ENCODE results near the gene ARNT2.
A peak's percentile ranks its signal among the peaks of the same experiment; 100 is the strongest.

Gene ARNT2

DNA sequence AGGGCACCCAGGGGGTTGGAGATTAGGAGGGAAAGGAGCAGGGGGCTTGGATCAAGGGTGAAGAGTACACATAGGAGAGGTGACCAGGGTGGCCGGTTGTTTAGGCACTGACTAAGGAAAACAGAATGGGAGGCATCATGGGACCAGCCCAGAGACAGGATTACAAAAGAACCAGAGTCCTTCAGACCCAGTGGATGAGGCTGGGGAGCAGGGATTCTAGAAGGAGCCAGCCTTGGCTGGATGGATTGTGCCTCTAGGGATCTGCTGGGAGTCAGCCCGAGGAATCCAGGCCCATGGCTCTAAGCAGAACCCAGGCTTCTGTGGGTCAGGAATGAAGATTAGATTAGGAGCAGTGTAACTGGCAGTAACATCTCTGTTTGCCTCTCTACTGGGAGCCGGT lies 98.6 kb downstream of the ARNT2 start:
- Histone ChIP-seq H2BK5ac (ENCODE audit: low read length) (no peak overlapping the region), H3K18ac (ENCODE audit: low read length) (no peak overlapping the region), H3K4me2 (ENCODE audit: low read length) (no peak overlapping the region), H3K9ac (ENCODE audit: low read length) (no peak overlapping the region), H3K4me3 (ENCODE audit: low read length) (no peak overlapping the region), H3K23ac (ENCODE audit: low read length) (no peak overlapping the region), H2BK120ac (ENCODE audit: low read depth, low read length) (no peak overlapping the region), H3K4ac (ENCODE audit: low read depth, low read length) (no peak overlapping the region), H3K36me3 (ENCODE audit: control insufficient read depth, insufficient read depth, low read length) (no peaks in the 10 kb centered on the region), H3K27ac (ENCODE audit: low read depth, low read length) (no peak overlapping the region), H4K8ac (ENCODE audit: low read depth, low read length) (no peak overlapping the region), H2AK5ac (ENCODE audit: low read length) (no peak overlapping the region), H3K79me2 (ENCODE audit: control insufficient read depth, insufficient read depth, low read length) (no peaks in the 10 kb centered on the region), H3K79me1 (ENCODE audit: low read length) (no peaks in the 10 kb centered on the region), H3K4me1 (ENCODE audit: control insufficient read depth, low read depth, low read length) (no peaks in the 10 kb centered on the region), H4K5ac (ENCODE audit: low read length) (no peak overlapping the region), H2BK15ac (replicated peaks; ENCODE audit: low read depth) (no peak overlapping the region), H3K56ac (ENCODE audit: low read length) (no peak overlapping the region), H3K27me3 (ENCODE audit: insufficient read depth, low read length, poor library complexity) (no peaks in the 10 kb centered on the region)
- DNase-seq: no peak
- no CpG with 5 or more reads among the region's 3 CpGs for WGBS (ENCODE audit: extremely low coverage, insufficient coverage, low lambda C conversion rate)

DNA sequence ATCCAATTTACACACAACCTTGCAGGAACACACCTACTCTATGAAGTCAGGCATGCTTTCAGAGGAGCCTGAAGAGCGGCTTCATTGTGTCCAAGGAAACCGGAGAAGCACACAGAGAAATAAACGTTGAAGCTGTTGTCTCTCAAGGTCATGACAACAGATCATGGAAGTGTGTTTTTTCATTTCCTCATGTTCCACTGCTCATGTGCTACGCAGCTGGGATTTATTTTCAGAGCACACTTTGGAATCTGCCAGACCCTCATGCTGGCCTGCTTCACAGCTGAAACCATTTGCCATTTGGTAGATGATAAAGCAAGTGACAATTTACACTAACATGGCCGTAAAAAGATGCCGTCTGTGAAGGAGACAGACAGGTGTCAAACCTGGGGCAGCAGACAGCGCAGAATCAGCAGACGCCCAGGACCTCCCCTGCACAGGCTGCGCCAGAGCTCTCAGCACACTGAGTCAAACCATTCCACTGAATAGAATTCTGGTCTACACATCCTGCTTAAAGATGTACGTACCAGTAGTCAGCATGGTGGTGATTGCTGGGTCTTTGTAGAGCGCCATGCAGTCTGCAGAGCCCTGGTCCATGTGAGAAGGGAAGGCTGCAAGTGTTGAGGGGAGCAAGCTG lies 99.3 kb downstream of the ARNT2 start:
- WGBS (ENCODE audit: extremely low coverage, insufficient coverage, low lambda C conversion rate): no CpG with 5 or more reads among the region's 11 CpGs
- no peak overlapping the region for H3K9ac ChIP-seq (ENCODE audit: low read length)
- H3K27ac ChIP-seq (ENCODE audit: low read depth, low read length): peak overlapping the region; percentile 36
- no peak overlapping the region for H4K5ac ChIP-seq (ENCODE audit: low read length)
- no peaks in the 10 kb centered on the region for H3K79me2 ChIP-seq (ENCODE audit: control insufficient read depth, insufficient read depth, low read length)
- H2AK5ac ChIP-seq (ENCODE audit: low read length): no peak overlapping the region
- H2BK5ac ChIP-seq (ENCODE audit: low read length): no peak overlapping the region
- DNase-seq: no peak
- H2BK120ac ChIP-seq (ENCODE audit: low read depth, low read length): no peak overlapping the region
- no peak overlapping the region for H4K8ac ChIP-seq (ENCODE audit: low read depth, low read length)
- H3K4me3 ChIP-seq (ENCODE audit: low read length): no peak overlapping the region
- H3K18ac ChIP-seq (ENCODE audit: low read length): no peak overlapping the region
- no peak overlapping the region for H3K4ac ChIP-seq (ENCODE audit: low read depth, low read length)
- no peaks in the 10 kb centered on the region for H3K79me1 ChIP-seq (ENCODE audit: low read length)
- no peaks in the 10 kb centered on the region for H3K4me1 ChIP-seq (ENCODE audit: control insufficient read depth, low read depth, low read length)
- no peak overlapping the region for H3K23ac ChIP-seq (ENCODE audit: low read length)
- no peak overlapping the region for H2BK15ac ChIP-seq (replicated peaks; ENCODE audit: low read depth)
- H3K36me3 ChIP-seq (ENCODE audit: control insufficient read depth, insufficient read depth, low read length): no peaks in the 10 kb centered on the region
- H3K56ac ChIP-seq (ENCODE audit: low read length): no peak overlapping the region
- no peak overlapping the region for H3K4me2 ChIP-seq (ENCODE audit: low read length)
- no peaks in the 10 kb centered on the region for H3K27me3 ChIP-seq (ENCODE audit: insufficient read depth, low read length, poor library complexity)

DNA sequence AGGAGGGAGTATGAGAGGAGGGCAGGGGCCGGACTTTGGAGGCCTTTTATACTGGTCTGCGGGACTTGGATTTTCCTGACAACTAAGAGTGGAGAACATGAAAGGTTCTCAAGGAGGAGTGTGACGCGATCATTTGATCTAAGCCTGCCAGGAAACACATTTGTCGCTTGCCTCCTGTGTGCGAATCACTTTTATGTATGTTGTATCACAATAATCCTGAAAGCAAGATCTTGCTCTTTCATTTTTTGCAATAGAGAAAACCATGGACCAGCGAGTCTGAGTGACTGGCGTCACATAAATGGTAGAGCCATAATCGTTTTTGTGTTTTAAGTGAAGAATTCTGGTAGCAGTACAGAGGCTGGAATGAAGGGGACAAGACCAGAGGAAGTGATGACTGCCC lies 100.7 kb downstream of the ARNT2 start:
- Histone ChIP-seq H3K27me3 (ENCODE audit: insufficient read depth, low read length, poor library complexity) (no peaks in the 10 kb centered on the region), H2BK5ac (ENCODE audit: low read length) (no peak overlapping the region), H2BK15ac (replicated peaks; ENCODE audit: low read depth) (no peak overlapping the region), H3K4me2 (ENCODE audit: low read length) (no peak overlapping the region), H3K9ac (ENCODE audit: low read length) (no peak overlapping the region), H4K8ac (ENCODE audit: low read depth, low read length) (no peak overlapping the region), H3K27ac (ENCODE audit: low read depth, low read length) (no peak overlapping the region), H4K5ac (ENCODE audit: low read length) (no peak overlapping the region), H3K4ac (ENCODE audit: low read depth, low read length) (no peak overlapping the region), H3K4me3 (ENCODE audit: low read length) (no peak overlapping the region), H3K79me2 (ENCODE audit: control insufficient read depth, insufficient read depth, low read length) (no peaks in the 10 kb centered on the region), H3K36me3 (ENCODE audit: control insufficient read depth, insufficient read depth, low read length) (no peaks in the 10 kb centered on the region), H3K4me1 (ENCODE audit: control insufficient read depth, low read depth, low read length) (no peaks in the 10 kb centered on the region), H2BK120ac (ENCODE audit: low read depth, low read length) (no peak overlapping the region), H3K79me1 (ENCODE audit: low read length) (no peaks in the 10 kb centered on the region), H2AK5ac (ENCODE audit: low read length) (no peak overlapping the region), H3K18ac (ENCODE audit: low read length) (no peak overlapping the region), H3K56ac (ENCODE audit: low read length) (no peak overlapping the region), H3K23ac (ENCODE audit: low read length) (no peak overlapping the region)
- WGBS (ENCODE audit: extremely low coverage, insufficient coverage, low lambda C conversion rate): no CpG with 5 or more reads among the region's 9 CpGs
- no peak for DNase-seq

DNA sequence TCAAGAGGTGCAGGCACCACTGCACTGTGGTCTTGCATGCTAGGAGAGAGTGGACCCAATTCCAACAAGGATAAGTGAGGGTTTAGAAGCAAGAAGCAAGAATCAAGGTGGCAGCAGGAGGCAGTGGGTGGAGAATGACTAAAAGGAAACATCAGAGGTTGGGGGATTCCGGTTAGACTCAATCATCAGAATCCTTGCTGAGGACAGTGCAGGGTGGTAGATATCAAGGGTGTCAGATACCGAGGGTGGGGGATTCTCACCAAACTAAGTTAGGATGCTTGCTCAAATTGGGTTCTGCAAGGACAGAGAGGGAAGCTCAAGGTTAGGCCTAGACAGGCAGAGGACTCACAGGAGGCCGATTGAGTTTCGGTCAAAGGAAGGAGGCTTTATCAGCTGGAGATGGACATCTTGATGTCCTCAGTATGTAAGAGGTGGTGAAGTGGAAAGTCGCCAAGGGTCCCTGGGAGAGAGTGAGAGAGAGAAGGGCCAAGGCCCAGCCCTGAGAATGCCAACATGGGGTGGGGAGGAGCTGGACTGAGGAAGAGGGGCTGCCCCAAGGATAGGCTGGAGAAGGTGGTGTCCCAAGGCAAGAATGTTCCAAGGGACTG lies 102.2 kb downstream of the ARNT2 start:
- H2AK5ac ChIP-seq (ENCODE audit: low read length): no peak overlapping the region
- no peak overlapping the region for H2BK15ac ChIP-seq (replicated peaks; ENCODE audit: low read depth)
- no peak overlapping the region for H4K5ac ChIP-seq (ENCODE audit: low read length)
- no peak overlapping the region for H3K4me3 ChIP-seq (ENCODE audit: low read length)
- H2BK5ac ChIP-seq (ENCODE audit: low read length): no peak overlapping the region
- H3K4me1 ChIP-seq (ENCODE audit: control insufficient read depth, low read depth, low read length): no peaks in the 10 kb centered on the region
- no peak overlapping the region for H3K23ac ChIP-seq (ENCODE audit: low read length)
- WGBS (ENCODE audit: extremely low coverage, insufficient coverage, low lambda C conversion rate): no CpG with 5 or more reads among the region's 5 CpGs
- H3K18ac ChIP-seq (ENCODE audit: low read length): no peak overlapping the region
- H3K36me3 ChIP-seq (ENCODE audit: control insufficient read depth, insufficient read depth, low read length): no peaks in the 10 kb centered on the region
- H3K4me2 ChIP-seq (ENCODE audit: low read length): no peak overlapping the region
- no peaks in the 10 kb centered on the region for H3K79me2 ChIP-seq (ENCODE audit: control insufficient read depth, insufficient read depth, low read length)
- no peak overlapping the region for H3K27ac ChIP-seq (ENCODE audit: low read depth, low read length)
- no peak overlapping the region for H2BK120ac ChIP-seq (ENCODE audit: low read depth, low read length)
- no peaks in the 10 kb centered on the region for H3K27me3 ChIP-seq (ENCODE audit: insufficient read depth, low read length, poor library complexity)
- H3K4ac ChIP-seq (ENCODE audit: low read depth, low read length): no peak overlapping the region
- no peak overlapping the region for H3K9ac ChIP-seq (ENCODE audit: low read length)
- H4K8ac ChIP-seq (ENCODE audit: low read depth, low read length): no peak overlapping the region
- H3K79me1 ChIP-seq (ENCODE audit: low read length): no peaks in the 10 kb centered on the region
- no peak for DNase-seq
- no peak overlapping the region for H3K56ac ChIP-seq (ENCODE audit: low read length)

DNA sequence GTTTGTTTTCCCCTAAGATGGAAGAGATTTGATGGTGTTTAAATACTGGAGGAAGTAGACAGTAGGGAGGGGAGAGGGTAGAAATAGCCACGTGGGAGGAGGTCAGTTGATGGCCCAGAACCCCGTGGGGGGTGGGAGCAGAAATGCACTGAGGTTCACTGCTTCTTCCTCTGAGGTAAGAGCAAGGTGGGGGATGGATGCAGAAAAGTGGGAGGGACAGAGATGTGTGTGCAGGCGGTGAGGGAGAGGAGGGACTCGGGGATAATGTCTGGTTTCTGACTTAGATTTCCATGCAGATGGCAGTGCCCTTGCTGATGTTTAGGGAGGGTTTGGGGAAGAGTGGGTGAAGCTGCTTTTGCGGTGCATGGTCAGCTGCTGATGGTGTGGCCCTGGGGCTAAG lies 102.9 kb downstream of the ARNT2 start:
- Histone ChIP-seq H4K5ac (ENCODE audit: low read length) (no peak overlapping the region), H3K18ac (ENCODE audit: low read length) (no peak overlapping the region), H4K8ac (ENCODE audit: low read depth, low read length) (no peak overlapping the region), H3K79me2 (ENCODE audit: control insufficient read depth, insufficient read depth, low read length) (no peaks in the 10 kb centered on the region), H3K79me1 (ENCODE audit: low read length) (no peaks in the 10 kb centered on the region), H3K4ac (ENCODE audit: low read depth, low read length) (no peak overlapping the region), H3K4me2 (ENCODE audit: low read length) (no peak overlapping the region), H3K27ac (ENCODE audit: low read depth, low read length) (no peak overlapping the region), H3K27me3 (ENCODE audit: insufficient read depth, low read length, poor library complexity) (no peaks in the 10 kb centered on the region), H2BK5ac (ENCODE audit: low read length) (no peak overlapping the region), H2BK15ac (replicated peaks; ENCODE audit: low read depth) (no peak overlapping the region), H3K4me3 (ENCODE audit: low read length) (no peak overlapping the region), H2AK5ac (ENCODE audit: low read length) (no peak overlapping the region), H3K56ac (ENCODE audit: low read length) (no peak overlapping the region), H3K9ac (ENCODE audit: low read length) (no peak overlapping the region), H3K4me1 (ENCODE audit: control insufficient read depth, low read depth, low read length) (no peaks in the 10 kb centered on the region), H3K36me3 (ENCODE audit: control insufficient read depth, insufficient read depth, low read length) (no peaks in the 10 kb centered on the region), H2BK120ac (ENCODE audit: low read depth, low read length) (no peak overlapping the region), H3K23ac (ENCODE audit: low read length) (no peak overlapping the region)
- no peak for DNase-seq
- no CpG with 5 or more reads among the region's 5 CpGs for WGBS (ENCODE audit: extremely low coverage, insufficient coverage, low lambda C conversion rate)
